AML-193 (cell line): Measurements from ENCODE around the gene RTP2.
A peak's percentile ranks its signal among the peaks of the same experiment; 100 is the strongest.

Source experiments
- DNase-seq, 2 experiments: peaks; one replicate each; lab custom pipeline; 2025; lab: John Stamatoyannopoulos, UW

The RTP2 gene

DNA sequence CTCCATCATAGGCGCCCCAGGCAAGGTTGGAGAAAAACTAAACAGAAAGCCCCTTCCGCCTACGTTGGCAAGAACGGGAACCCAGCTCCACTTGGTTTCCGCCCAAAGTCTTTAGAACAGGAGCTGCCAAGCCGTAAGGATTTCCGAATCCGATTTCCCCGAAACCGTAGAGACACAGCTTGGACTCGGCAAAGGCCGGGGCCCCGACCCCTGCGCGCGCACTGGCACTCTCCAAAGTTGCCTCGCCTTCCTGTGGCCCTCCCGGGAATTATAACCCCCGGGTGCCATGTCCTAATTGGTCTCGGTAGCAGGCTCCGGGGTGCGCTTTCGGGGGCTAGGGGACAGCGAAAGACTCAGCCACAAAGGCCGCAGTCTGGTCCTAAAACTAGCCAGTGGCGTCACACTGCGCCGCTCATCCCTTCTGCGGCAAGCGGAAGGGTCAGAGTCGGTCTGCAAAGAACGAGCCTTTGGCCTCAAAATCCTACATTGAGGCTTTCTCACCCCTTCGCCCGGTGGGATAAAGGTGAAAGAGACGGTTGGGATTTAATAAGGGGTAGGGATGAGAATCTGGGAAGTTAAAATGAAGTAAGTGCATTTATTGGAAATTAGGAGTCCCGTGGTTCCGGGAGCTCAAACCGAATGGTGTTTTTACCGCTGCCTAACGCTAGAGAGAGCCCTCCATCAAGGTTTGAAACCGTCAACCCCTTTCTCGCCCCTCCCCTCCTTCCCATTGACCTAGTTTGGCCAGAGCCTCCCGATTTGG, 36.2 kb upstream of the RTP2 start:
- DNase-seq: peak; percentile 88 to 92

DNA sequence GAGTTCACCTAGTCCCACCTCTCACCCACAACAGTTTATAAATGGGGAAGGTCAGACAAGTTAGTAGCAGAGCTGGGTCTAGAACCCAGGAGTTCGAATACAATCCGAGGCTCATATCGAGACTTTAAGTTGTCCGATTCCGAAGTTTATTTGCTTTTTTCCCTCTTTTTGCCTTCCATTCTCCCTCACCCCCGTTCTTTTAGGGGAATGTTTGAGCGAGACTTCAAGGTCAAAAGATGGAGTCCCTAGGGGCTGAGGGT, 35.6 kb upstream of the RTP2 start:
- DNase-seq: peak in 1 of 2 experiments; percentile 69

DNA sequence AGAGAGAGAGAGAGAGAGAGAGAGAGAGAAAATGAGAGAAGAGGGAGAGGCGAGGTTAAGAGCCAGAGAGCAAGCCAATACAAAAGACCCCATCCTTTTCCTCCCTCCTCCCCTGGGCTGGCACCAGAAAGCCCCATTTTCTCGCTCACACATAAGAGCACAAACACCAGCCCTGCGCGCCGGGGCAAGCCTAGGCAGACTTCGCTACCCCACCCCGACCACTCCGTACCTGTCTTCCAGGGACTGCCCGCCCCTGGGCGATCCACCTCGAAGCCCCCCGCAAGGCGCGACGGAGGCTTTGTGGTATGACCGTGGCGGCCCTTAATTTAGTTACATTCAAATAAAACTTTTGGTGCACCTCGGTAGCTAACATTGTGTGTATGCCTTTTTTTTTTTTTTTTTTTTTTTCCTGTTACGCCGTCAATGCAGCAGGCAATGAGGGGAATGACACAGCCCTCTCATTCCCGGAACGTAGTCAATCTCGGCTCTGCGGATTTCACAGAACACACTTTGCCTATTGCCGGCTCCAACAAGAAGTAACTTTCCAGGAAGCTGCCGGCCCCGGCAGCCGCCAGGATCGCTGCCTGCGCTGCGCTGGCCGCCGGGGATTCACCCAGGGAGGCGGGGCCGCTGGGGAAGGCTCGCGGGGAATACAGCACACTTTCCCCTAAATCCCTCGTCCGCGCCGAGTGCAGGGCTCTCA, 35.2 kb upstream of the RTP2 start:
- peak; percentile 58 to 69 for DNase-seq

DNA sequence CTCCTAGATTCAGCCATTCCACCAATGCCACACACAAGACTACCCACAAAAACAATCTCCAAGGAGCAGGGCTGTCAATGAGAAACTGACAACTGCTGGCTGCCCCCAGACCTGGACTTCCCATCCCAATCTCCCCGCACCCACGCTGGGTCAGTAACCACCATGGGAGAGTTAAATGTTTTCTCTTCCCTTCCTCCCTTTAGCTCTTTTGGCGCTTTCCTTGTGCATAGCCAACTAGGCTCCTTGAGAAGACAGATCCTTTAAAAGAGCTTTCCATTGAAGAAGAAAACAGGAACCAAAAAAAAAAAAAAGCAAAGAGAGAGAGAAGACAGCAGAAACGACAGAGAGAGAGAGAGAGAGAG, 34.6 kb upstream of the RTP2 start:
- DNase-seq: peak in 1 of 2 experiments; percentile 54

DNA sequence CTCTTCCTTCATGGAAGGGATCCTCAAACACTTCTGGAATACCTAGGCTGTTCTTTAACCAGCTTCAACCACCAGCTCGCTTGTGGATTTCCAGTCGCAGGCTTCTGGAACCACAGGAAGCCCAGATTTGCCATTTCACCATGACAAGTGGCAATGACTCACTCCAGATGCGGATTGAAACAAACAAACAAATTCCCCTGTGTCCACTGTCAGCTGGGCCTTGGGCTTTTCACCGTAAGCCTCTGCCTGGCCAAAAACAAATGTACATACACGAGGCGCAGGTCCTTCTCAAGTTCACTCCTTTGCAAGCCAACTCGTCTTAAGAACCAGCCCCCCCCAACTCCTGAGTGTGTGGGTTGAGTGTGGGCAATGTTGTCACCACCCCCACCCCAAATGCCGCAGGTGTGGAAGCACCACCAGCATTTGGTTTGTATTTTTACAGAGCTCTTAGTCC, 34.1 kb upstream of the RTP2 start:
- no peak for DNase-seq

DNA sequence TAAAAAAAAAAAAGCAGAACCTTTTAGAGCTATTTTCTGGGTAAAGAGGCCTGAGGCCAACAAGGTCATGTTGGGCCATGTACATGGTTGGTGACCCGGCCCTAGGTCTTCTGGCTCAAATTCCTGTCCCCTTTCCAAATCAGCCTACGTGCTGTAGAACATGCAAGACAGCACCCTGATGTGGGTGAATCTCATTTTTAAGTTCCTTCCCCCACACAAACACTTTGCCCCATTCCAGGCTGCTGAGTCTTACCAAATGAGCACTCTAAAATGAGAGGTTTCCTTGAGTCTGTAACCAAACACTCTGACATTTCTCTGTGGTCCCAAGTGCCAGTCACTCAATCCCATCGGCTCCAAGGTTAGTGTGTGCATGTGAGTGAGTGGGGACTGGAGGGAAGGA, 33.5 kb upstream of the RTP2 start:
- DNase-seq: no peak

DNA sequence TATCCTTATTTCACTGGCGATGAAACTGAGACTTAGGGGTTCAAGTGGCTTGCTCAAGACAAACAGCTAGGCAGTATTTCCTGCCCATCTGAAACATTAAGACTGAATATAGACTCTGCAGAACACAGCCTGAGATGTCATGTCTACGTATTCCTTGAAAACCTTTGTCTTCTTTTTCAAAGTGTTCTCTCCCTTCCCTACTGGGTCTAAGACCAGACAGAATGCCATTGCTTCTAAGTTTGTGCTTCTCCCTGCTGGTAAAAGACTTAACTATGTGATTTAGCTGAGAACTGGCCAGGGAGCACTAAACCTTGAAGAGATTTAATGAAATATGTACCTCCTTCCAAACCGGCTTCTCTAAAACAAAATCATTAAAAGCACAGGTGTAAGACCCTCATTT, 33.0 kb upstream of the RTP2 start:
- DNase-seq: no peak

DNA sequence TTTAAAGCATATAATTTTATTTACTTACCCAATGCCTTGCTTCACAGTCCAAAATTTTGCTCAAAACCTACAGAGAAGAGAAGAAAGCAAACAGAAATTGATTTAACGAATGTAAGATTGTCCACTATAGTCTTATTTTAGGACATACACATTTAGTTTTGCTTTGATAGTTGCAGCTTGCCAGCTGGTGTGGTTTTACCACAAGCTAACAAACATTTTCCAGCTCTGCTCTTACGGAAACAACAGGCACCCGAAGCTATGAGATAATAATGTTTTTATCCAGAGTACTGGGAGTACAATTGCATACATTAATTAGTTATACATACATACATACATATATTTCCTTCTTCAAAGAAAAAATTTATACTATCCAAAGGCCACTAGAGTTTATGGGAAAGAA, 32.5 kb upstream of the RTP2 start:
- no peak for DNase-seq

DNA sequence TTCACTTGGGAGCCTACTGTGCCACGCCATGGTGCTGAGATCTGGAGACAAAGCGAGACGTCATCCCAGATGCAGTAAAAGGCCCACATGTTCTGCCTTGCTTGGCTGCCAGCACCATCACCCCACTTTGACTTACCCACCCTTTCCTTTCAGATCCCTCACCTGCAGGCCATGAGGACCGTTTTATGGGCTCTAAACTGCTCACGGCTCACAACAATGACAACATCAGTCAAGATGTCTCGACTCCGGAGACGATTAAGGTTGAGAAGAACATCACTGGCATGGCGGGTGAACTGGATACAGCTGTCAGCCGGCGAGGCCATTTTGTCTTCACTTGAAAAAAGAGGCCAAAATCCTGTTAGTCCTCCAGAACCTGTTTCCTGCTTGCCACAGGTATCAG, 31.0 kb upstream of the RTP2 start:
- no peak for DNase-seq

DNA sequence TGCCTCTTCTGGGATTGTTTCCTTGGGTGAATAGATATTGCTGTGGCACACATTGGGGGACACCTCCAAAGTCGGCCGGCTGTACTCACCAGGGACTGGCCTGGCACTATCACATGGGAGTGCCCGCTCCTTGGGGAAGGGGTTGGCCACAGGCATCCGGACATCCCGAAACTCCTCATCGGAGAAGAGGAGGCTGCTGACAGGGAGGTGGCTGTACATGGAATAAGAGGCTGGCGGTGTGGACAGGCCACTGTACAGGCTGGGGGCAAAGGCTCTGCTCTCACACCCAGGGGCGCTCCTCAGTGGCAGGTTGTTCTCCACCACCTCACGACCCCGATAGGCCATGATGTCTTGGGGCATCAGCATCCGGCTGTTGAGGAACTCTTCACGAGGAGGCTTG, 27.2 kb upstream of the RTP2 start:
- no peak for DNase-seq

DNA sequence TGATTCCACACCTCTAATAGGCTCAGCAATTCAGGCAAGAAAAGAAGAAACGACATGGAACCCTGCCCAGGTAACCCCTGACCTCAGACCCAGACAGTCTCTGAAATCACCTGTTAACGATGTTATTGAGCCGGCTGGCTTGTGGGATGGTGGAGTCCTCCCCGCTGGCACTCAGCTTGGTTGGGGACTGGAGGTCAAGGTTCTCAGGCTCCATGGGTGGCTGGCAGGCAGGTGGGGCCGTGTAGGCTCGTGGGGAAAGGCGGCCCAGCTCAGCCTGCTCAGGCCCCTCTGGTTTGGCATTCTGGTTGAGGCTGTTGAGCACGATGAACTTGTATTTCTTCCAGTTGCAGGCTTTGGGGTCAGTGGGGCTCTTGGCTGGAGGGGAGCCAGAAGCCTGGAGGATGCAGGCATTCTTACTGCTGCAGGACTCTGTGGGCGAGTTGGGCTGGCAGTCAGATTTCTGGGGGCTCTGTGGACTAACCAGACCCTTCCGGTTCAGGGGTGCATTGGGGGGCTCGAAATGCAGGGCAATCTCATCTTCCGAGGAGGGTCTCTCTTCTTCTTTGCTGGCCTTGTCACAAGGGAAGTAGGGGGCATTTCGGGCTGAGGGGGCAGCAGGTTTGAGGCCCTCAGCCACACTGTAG, 26.7 kb upstream of the RTP2 start:
- DNase-seq: no peak

DNA sequence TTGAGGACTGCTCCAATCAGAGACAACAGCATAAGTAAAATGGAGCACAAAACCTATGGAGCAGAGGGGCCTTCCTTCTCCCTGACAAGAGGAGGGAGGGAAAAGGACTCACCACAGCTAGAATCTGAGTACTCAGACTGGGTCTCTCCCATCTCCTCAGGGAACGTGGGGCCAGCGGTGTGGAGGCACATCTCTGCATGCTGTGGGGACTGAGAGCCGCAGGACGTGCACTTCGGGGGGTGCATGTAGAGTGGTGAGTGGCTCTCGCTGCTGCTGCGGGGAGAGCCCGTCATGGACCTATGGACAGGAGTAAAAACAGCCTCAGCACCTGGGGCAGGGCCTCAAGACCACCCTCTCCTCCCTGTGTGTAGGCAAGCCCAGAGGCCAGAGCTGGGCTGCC, 25.9 kb upstream of the RTP2 start:
- DNase-seq: no peak

DNA sequence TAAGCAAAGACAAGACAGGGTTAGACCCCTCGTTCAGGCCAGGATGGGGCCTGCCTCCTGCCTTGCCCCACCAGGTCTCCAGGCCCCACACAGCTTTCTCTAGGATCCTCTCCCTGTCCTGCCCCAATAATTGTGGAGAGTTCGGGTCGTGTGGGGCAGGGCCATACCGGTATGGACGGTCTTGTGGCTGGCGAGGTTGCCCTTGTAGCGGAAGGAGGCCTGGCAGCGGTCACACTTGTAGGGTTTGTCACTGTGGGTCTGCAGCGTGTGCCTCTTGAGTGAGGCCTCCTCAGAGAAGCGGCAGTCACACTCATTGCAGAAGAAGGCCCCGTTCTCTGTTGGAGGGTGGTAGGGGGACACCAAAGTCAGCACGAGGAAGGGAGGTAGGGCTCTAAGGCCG, 24.2 kb upstream of the RTP2 start:
- no peak for DNase-seq

DNA sequence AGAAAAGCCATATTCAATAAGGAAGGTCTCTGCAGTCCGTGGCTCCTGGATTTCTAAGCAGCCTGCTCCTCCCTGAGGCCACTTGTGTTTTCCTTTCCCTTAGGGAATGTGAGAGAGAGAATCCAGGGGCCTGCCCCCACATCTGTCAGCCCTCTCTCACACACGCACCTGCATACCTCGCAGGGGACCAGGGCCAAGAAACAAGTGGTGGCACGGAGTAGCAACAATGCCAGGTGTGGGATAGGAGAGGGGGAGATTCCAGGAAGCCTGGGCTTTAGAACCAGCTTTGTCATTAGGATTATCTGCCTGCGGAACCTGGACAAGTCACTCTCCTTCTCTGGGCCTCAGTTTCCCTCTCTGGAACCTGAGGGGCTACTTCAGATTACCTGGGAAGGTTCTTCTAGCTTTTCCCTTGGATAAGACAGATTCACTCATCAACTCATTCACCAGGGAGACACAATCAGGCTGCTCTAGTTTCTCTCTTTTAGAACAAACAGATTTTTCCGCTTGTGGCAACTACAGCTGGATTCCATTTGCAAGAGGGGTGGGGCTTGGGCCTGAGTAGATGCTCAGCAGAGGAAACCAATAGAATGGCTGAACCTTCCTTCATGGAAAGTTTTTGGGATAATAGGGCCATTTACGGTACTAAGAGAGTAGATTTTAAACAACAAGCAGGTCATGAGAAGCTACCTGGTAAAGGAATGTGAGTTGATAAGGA, 23.5 kb upstream of the RTP2 start:
- DNase-seq: no peak

DNA sequence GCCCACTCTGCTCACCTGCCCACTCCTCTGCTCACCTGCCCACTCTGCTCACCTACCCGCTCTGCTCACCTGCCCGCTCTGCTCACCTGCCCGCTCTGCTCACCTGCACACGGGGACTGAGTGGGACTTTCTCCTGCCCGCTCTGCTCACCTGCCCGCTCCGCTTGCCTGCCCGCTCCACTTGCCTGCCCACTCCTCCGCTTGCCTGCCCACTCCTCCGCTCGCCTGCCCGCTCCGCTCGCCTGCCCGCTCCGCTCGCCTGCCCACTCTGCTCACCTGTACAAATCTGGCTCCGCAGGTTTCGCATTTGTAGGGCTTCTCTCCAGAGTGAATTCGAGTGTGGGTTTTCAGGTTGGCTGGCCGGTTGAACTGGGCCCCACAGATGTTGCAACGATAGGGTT, 22.9 kb upstream of the RTP2 start:
- no peak for DNase-seq

DNA sequence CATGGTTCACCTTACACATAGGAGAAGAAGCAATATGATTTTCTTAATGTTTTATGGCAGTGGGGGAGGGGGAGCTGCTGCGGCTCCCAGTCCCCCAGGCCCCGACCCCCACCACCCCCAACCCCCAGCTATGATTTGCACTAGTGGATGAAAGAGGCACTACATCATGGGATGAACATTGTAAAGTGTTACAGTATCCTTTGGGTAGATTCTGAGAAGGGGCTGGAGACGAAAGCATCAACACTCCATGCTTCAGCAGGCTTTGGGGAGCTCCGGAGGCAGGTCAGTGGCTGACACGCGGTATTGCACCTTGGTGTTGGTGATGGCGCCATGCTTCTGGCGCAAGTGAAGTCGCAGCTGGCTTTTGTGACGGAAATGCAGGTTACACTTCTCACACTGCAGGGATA, 19.9 kb upstream of the RTP2 start:
- no peak for DNase-seq

DNA sequence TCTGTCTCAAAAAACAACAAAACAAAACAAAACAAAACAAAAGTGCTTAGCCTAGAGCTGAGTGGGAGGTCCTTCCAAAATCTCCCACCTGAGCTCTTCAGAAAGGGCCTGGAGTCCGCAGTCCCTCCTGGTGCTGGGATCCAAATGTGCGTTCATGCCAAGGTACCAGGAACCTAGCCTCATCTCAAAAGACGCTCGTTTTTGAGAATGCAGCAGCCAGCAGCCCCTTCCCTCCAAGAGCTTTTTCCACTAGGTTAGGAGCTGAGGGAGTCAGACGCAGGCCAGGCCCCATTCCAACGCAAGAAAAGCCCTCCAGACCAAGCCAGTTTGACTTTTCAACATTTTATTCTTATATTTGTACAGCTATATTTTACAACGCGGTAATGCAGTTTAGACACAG, 18.7 kb upstream of the RTP2 start:
- no peak for DNase-seq

DNA sequence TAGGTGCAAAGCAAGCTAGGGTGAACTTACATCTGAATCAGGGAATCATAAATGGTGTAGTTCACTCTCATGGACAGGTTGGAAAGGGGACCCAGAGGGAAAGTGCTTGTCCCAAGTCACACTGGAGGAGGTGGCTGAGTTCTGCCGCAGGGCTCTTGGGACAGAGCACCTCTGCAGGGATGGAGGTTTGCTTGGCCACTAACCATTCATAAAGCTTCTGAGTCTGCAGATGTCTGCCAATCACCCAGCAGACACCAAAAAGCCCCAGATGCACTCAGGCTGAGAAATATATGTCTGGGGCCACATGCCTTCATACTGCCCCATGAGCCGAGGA, 17.9 kb upstream of the RTP2 start:
- DNase-seq: no peak

DNA sequence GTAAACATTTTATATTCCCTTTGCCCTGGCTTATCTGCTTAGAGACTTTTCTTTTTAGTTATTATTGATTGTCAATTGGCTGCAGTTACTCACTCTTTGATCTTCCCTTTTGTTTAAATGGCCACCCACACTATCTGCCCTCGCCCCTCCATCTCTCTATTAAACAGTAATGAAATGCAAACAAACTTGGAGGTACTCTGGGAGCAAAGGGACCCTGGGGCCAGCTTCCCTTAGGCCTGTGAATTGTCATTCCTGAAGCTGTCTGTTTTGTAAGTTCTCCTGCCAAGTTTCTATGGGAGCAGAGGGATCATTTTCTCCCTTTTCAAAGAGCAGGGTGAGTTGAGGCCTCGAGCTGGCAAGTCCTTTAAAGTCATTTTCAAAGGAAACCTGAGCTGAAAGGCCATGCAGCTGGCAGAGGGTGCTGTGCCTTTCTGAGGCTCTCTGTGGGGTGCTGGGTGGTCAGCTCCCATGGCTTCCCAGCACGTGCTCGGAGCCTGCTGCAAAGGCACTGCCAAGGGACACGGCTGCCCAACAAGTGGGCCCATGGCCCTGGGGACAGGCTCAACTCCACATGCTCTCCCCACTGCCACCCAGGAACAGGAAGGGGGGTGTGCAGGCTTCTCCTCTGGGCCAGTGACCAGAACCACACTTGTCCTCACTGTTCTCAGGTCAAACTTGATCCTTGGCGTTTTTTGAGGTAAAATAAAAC, 17.4 kb upstream of the RTP2 start:
- DNase-seq: no peak

DNA sequence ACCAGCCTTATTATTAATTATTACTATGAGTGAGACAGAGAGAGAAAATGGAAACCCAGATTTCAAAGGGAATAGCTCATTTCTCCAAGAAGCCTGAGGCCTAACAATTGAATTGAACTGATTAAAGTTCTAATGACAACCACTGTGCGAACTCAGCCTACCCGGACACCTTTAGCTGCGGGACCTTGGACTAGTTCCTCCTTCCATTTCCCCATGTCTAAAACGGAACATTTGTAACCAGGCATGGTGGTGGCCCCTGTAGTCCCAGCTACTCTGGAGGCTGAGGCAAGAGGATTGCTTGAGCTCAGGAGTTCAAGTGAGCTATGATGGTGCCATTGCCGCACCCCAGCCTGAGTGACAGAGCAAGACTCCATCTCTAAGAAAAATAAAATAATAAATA, 16.4 kb upstream of the RTP2 start:
- DNase-seq: no peak

DNA sequence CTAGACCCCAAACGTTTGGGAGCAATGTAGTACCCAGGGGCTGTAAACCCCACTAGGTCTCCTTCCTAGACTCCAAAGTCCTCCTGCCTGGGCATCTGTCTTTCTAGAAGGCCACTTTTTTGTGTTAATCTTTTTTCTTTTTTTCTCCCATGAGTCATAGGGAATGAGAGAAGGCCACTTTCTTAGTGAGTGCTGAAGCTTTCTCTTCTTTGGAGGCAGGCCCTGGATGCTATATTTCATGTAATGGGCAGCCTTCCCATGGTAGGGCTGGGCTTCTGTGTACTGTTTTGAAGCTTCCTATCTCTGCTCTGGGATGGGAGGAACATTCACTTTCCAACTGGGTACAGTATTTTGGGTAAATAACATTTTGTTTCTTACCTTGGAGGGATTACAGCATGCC, 15.2 kb upstream of the RTP2 start:
- DNase-seq: no peak

DNA sequence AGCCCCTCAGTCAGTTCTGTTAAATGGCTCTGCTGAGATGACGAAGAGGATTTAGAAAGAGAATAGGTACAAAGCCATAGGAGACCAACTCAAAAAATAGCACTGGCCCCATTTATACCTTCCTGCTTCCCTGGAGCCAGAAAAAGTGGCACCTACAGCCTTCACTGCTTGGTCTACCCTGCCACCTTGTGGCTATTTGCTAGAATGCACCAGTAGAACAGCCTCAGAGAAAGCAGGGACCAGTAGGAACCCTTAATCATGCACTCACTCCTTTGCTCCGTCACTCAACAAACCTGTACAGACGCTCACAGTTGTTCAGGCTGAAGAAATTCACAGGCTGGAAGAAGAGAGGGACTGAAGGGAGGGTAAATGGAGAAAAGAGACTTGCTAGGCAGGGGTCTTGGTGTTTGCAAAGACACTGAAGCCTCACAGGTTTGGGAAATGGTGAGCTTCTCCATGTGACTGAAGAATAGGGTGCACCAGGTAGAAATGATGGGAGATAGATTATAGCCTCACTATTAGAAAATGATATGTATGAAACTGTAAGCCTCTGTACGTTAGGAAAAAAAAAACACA, 12.1 kb upstream of the RTP2 start:
- DNase-seq: peak; percentile 73 to 75
